Type B pancreatic cell (in vitro differentiated cells): ENCODE data around the gene ABCF2. TPM values are rescaled to one million over a fixed set of nuclear protein-coding genes. Genes with fewer than 3 reads are reported as not detected.

ENCODE experiments used
- DNase-seq: peaks from one replicate; pipeline ENCODE4 v3.0.0; 2021; ENCODE audit warnings: mixed read lengths; ENCODE audit not compliant: unreplicated experiment; ENCODE audit errors: extremely low spot score
- H3K27ac Mint-ChIP-seq: 2 replicates; pipeline ENCODE4 v1.8.0; 2021; ENCODE audit warnings: mild to moderate bottlenecking, mixed read lengths
- H3K27me3 Mint-ChIP-seq: 2 replicates; pipeline ENCODE4 v1.8.0; 2021; ENCODE audit warnings: mixed read lengths
- H3K36me3 Mint-ChIP-seq: 2 replicates; pipeline ENCODE4 v1.8.0; 2021; ENCODE audit warnings: mixed read lengths
- H3K4me1 Mint-ChIP-seq: one replicate; pipeline ENCODE4 v1.8.0; 2021; ENCODE audit warnings: mixed read lengths; ENCODE audit not compliant: unreplicated experiment
- H3K4me3 Mint-ChIP-seq: 2 replicates; pipeline ENCODE4 v1.8.0; 2021; ENCODE audit warnings: mild to moderate bottlenecking, mixed read lengths
- H3K9me3 Mint-ChIP-seq: 2 replicates; pipeline ENCODE4 v1.8.0; 2021; ENCODE audit warnings: mixed read lengths
- CTCF ChIP-seq: fragments of 200-600 bp; sonication (generic); conservative IDR thresholded peaks from 2 replicates; pipeline ENCODE4 v1.5.0; 2021; ENCODE audit warnings: antibody characterized with exemption, mild to moderate bottlenecking
- total RNA-seq: library from RNA; stranded (reverse); gene quantifications from 2 replicates; pipeline ENCODE4 v1.2.1, GENCODE V29; 2021; ENCODE audit warnings: low replicate concordance

ABCF2 gene
- total RNA-seq, 1 donor from 2014 or later, result 46.5 TPM

DNA sequence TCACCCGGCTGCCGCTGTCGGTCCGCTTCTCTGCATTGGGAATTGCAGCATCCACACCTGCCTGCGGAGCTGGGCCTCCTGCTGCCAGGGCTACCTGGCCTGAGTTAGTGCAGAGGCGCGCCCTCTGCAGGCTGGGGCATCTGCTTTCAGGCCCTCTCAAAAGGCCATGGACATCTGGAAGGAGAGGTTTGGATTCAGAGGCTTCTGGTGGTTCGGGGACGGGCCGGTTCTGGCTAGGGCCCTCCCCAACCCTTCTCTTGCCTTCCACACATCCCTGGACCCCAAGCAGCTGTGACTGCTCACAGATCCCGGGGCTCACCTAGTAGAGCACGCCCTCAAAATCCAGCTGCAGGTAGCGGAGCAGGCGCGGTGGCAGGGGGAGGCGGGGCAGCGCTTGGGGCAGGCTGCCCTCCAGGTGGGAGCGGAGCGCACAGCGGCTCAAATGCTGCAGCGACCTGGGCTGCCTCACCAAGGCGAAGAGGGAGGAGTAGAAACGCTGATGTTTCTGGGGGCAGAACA, 51.2 kb downstream of the ABCF2 start:
- Mint-ChIP-seq H3K27me3 (peaks cover 62% of the 10 kb centered on the region), H3K36me3 (no peaks in the 10 kb centered on the region), H3K27ac (no peak overlapping the region), H3K4me3 (no peak overlapping the region), H3K4me1 (peaks cover 8% of the 10 kb centered on the region), H3K9me3 (peaks cover 11% of the 10 kb centered on the region)
- TF ChIP-seq CTCF, result no peak
- DNase-seq, result peak; percentile 55

DNA sequence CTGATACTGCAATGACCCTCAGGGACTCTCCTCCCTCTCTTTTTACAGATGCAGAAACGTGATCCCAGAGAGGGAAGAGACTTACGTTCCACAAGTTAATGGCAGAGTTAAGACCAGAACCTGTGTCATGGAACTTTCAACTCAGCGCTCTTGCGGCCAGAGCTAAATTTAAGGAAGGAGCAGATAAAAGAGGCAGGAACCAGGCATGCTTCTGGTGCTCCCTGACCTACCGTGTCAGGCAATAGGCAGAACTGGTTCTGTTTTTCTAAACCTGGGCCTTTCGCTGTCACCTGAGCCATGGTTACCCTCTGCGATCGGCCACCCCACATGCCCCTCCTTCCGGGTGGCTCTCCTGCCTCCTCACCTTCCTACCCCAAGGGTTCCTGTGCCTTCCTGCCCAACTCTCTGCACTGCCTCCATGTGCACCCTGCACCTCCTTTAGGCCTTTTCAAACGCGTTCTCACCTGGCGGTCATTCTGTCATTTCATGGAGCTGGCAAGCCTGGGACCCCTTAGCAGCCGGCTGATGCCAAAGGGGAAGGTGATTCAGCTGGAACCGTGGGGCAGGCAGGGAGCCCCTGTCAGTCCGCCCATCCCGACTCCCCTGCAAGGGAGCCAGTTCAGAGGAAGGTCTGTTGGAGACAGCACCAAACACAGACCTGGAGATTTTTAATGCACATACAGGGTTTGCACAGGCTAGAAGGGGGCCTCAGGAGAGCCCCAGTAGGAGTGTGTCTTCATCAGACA, 51.8 kb downstream of the ABCF2 start:
- H3K36me3 Mint-ChIP-seq, result no peaks in the 10 kb centered on the region
- H3K9me3 Mint-ChIP-seq, result peaks cover 11% of the 10 kb centered on the region
- no peak overlapping the region for H3K4me3 Mint-ChIP-seq
- peaks cover 60% of the 10 kb centered on the region for H3K27me3 Mint-ChIP-seq
- DNase-seq, result peak; percentile 58
- peaks cover 8% of the 10 kb centered on the region for H3K4me1 Mint-ChIP-seq
- TF ChIP-seq CTCF, result no peak
- H3K27ac Mint-ChIP-seq, result no peak overlapping the region

DNA sequence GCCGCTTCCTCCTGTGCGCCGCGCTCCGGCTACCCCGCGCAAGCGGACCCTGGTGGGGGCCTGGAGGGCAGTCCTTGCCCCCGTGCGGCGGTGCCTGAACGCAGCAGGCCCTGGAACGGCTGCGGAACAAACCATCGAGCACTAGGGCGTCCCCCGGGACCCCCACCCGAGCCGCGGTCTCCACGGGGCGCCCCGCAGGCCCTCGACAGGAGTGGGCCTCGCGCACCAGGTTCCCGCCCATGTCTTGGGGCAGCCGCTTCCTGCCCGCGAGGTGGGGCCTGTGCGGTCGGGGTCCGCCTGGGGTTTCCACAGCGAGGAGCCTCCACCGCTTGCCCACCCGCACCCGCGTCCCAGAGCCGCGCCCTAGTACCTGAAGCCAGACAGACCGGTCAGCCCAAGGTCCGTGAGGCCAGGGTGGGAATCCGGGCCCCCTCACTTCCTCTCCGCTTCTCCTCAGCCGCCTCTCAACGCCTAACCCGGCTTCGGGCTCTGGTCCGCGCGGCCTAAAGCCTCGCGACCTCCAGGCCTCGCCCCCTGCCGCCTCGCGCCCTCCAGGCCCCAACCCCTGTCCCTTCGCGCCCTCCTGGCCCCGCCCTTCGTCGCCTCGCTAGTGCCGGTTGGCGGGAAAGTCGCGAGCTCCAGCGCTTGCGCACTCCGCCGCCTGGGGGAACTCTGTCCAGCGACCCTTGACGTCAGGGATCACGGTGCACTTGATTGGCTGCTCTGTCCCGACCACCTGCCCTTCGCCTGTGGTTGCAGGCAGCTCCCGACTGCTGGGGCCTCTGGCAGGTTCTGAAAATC, 52.6 kb downstream of the ABCF2 start:
- Mint-ChIP-seq H3K4me3 (no peak overlapping the region), H3K36me3 (no peaks in the 10 kb centered on the region), H3K27ac (no peak overlapping the region), H3K9me3 (peaks cover 11% of the 10 kb centered on the region), H3K27me3 (peaks cover 62% of the 10 kb centered on the region), H3K4me1 (peaks cover 8% of the 10 kb centered on the region)
- TF ChIP-seq CTCF, result no peak
- DNase-seq, result peak; percentile 68

DNA sequence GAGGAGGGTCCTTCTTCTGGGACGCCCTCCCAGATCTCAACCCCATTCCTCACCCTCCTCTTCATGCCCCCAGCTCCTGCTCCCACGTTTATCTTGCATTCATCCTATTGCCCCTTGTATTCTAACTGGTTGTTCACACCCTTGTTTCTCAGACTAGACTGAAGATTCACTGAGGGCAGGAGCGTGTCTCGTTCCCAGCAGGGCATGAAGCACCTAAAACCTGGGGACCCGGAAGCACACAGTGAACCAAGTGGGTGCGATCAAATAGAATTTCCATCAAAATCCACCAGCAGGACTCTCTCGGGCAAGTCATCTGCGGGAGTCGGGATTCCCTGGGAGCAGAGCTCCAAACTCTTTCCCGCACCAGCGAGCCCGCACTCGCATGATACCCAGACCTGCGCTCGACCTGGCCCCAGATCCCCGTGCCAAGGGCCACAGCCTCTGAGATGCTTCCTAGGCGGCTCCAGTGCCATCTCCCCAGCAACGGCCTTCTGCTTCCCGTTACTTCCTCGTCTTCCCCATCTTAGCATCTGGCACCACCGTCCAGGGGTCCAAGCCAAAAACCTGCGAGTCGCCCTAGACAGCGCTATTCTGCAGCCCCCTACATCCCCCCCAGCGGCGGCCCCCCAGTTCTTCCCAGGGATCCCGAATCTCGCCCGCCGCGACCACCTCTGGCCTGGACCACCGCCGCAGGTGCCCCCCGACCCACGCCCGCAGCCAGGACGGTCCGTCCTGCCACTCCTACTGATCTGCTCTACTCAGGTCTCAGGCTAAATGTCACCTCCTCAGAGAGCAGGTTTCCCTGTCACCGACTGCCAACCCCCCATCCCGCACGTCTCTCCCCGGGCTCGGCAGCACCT, 53.4 kb downstream of the ABCF2 start:
- DNase-seq, result no peak
- no peak overlapping the region for H3K4me3 Mint-ChIP-seq
- peaks cover 11% of the 10 kb centered on the region for H3K9me3 Mint-ChIP-seq
- no peaks in the 10 kb centered on the region for H3K36me3 Mint-ChIP-seq
- no peak for TF ChIP-seq CTCF
- H3K27me3 Mint-ChIP-seq, result peaks cover 65% of the 10 kb centered on the region
- no peak overlapping the region for H3K27ac Mint-ChIP-seq
- H3K4me1 Mint-ChIP-seq, result peaks cover 13% of the 10 kb centered on the region
